ENCODE results near the gene ERF. TPM values are rescaled to one million over a fixed set of nuclear protein-coding genes. Genes with fewer than 3 reads are reported as not detected.

ERF gene
- total RNA-seq, 1 donor from 2014 or later, result 35.8 TPM

DNA sequence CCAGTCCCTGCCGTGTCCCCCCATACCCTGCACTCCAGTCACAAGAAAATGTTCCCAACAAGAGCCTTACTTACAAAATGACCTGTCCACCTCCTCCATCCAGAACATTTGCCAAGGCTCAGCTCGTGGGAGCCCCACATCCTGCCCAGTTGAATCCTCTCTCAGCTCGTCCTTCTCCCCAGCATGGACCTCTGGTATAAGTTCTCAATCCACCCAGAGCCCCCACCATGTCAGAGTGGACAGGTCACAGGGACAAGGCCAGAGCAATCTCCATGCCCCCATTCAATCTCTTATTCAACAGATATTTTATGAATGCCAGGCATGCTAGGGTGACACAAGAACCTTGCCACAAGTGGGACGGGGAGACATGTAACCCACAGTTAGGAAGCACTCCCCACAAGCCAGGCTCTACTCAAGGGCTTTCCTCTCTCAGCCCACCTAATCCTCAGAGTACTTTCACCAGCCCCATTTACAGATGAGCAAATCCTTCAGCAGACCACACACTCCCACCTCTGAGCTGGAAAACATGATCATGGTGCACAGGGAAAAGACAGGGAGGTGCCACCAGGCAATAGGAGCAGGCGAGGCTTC is 52.5 kb downstream of the ERF start:
- H3K27ac ChIP-seq, result peak overlapping the region; percentile 82
- ATAC-seq (no peak), DNase-seq (no peak)
- TF ChIP-seq, protein P1, sequence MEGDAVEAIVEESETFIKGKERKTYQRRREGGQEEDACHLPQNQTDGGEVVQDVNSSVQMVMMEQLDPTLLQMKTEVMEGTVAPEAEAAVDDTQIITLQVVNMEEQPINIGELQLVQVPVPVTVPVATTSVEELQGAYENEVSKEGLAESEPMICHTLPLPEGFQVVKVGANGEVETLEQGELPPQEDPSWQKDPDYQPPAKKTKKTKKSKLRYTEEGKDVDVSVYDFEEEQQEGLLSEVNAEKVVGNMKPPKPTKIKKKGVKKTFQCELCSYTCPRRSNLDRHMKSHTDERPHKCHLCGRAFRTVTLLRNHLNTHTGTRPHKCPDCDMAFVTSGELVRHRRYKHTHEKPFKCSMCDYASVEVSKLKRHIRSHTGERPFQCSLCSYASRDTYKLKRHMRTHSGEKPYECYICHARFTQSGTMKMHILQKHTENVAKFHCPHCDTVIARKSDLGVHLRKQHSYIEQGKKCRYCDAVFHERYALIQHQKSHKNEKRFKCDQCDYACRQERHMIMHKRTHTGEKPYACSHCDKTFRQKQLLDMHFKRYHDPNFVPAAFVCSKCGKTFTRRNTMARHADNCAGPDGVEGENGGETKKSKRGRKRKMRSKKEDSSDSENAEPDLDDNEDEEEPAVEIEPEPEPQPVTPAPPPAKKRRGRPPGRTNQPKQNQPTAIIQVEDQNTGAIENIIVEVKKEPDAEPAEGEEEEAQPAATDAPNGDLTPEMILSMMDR (IDR thresholded peaks at IDR 0.05), result no peak
- H3K9me3 ChIP-seq, result no peaks in the 10 kb centered on the region
- H3K36me3 ChIP-seq, result peaks cover 94% of the 10 kb centered on the region
- no peak overlapping the region for H3K4me3 ChIP-seq
- H3K4me1 ChIP-seq, result peaks cover 73% of the 10 kb centered on the region
- no peaks in the 10 kb centered on the region for H3K27me3 ChIP-seq (ENCODE audit: low read depth)
- intact Hi-C loops (cut with DNase I), result no loop called here

DNA sequence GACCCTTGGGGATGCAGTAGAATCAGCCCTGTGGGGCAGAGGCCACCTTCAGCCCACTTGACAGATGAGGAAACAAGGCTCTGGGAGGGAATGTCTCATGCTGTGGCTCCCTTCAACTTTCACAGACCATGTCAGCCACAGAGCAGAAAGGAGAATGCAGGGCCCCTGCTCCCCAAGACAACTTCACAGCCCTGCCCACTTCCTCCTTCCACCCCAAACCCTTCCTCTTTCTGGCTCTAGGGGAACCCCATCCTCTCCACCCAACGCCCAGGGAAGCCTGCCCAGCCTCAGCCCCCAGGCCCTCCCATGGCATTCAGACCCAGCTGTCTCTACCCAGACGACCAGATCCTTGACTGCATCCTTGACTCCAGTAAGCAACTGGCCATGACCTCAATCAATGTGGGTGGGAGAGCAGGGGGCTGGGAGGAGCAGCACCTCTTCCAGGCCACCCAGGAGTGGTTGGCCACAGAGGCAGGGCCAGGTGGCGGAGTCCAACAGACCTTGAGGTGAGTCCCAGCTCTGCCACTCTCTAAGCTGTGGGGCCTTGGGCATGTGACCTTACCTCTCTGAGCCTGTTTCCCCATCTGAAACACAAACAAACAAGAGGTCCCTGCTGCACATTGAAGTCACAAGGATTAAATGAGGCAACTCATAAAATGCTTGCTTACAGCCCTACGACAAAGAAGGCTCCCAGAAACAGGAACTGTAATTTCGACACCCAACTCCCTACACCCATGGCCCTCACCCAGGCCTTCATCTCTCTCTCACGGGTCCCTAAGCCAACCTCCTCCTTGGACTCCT is 53.2 kb downstream of the ERF start:
- H3K27ac ChIP-seq, result peak overlapping the region; percentile 82
- intact Hi-C loops (cut with DNase I), result no loop called here
- ATAC-seq, result peak; percentile 76 to 81

DNA sequence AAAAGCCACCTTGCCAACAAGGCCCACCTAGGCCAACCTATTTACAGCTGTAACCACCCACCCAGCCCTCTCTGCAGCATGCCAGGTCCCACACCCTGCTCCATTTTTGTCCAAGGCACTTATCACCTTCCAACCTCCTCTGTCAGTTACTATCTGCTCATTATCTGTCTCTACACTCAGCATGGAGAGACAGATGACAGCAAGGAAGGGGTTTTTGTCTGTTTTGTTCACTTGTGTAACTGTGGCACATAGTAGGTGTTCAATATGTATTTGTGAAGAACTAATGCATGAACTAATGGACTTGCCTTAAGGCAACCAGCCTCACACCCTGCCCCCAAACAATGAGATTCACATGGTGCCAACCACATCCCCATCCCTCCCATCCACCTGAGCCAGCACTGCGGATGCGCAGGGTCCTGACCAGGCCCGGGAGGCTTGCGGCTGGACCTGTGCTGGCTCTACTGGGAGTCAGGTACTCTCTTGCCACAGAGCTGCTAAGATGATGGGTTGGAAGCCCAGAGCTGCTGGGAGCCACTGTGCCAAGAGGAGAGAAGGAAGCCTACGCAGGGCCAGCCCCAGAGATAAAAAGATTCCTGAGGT is 54.7 kb downstream of the ERF start:
- Histone ChIP-seq H3K36me3 (peaks cover 81% of the 10 kb centered on the region), H3K4me1 (peaks cover 69% of the 10 kb centered on the region)

More for the DNA sequence above, 53.2 kb downstream of the ERF start:
- Histone ChIP-seq H3K4me1 (peaks cover 72% of the 10 kb centered on the region), H3K4me3 (peak overlapping the region; percentile 25), H3K27me3 (ENCODE audit: low read depth) (no peaks in the 10 kb centered on the region), H3K9me3 (no peaks in the 10 kb centered on the region), H3K36me3 (peaks cover 93% of the 10 kb centered on the region)
- TF ChIP-seq, protein P1 (IDR thresholded peaks at IDR 0.05), result no peak
- DNase-seq, result peak; percentile 79

DNA sequence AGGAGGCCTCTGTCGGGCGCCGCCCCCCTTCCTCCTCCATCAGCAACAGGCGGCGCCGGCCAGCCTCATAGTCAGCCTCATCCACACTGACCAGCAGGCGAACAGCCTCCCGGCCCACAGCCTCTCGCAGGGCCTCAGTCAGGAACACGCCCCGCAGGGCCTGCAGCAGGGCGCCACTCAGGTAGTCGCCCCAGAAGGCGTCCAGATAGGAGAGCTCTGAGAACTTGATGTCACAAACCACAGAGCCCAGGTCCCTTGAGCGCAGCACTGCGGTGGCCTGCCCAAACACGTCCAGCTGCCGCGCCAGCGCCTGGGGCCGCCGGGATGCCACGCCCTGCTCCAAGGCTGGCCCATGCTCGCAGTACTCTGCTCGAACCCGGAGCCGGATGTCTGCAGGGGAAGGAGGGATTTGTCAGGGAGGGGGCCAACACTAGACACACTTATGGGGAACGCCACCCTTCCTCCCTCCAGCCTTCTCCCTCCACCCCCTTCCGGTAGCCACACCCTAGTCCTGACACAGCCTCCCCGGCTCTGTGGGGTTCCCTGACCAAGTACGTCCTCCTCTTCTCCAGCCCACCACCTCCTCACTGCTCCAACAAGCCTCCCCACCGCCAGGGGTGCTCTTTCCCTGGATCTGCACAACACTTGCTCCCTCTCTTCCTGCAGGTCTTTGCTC is 55.4 kb downstream of the ERF start:
- ATAC-seq (peak; percentile 58 to 71), DNase-seq (peak; percentile 83)
- H3K36me3 ChIP-seq, result peaks cover 74% of the 10 kb centered on the region
- H3K4me3 ChIP-seq, result peak overlapping the region; percentile 35
- TF ChIP-seq, protein P1 (IDR thresholded peaks at IDR 0.05), result no peak
- H3K9me3 ChIP-seq, result no peaks in the 10 kb centered on the region
- peak overlapping the region; percentile 82 for H3K27ac ChIP-seq
- no peaks in the 10 kb centered on the region for H3K27me3 ChIP-seq (ENCODE audit: low read depth)
- H3K4me1 ChIP-seq, result peaks cover 69% of the 10 kb centered on the region
- intact Hi-C loops (cut with DNase I), result no loop called here

More for the DNA sequence above, 54.7 kb downstream of the ERF start:
- no peaks in the 10 kb centered on the region for H3K9me3 ChIP-seq
- no peaks in the 10 kb centered on the region for H3K27me3 ChIP-seq (ENCODE audit: low read depth)
- no peak overlapping the region for H3K4me3 ChIP-seq
- intact Hi-C loops (cut with DNase I), result no loop called here
- DNase-seq (no peak), ATAC-seq (no peak)
- H3K27ac ChIP-seq, result peak overlapping the region; percentile 82
- TF ChIP-seq, protein P1 (IDR thresholded peaks at IDR 0.05), result no peak

DNA sequence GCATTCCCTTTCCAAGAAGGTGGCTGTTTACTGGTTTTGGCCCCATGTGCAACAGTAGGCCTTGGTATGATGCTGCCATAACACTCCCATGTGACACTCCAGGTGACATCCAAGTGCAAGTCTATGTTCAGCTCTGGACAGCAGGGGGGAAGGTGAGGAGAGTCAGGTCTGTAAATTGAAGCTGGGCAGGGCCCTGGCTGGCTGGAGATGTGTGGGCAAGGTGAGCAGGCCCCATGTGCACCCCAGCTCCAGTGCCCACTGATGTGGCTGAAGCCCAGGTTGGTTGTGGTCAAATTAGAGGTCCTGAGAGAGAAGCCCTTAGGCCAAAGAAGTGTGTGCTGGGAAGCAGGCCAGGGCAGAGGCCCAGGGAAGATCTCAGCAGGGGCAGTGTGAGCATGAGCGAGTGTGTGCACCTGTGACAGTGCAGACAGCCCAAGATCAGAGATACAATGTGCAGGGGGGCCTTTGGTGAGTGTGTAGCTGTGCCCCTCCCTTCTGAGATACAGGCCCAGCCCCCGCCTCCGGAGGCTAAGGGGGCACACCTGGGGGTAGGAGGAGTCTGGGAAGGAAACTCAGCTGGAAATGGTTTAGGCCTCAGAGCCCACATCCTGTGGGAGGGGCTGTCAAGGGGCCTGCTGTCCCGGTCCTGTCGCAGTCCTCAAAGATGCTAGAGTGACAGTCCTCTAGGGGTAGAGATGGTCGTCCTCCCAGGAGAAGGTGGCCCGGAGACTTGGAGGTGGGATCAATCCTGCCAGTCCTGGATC is 56.1 kb downstream of the ERF start:
- ATAC-seq, result peak; percentile 29 to 37
- TF ChIP-seq, protein P1 (IDR thresholded peaks at IDR 0.05), result no peak
- Histone ChIP-seq H3K27ac (peak overlapping the region; percentile 82), H3K4me1 (peaks cover 67% of the 10 kb centered on the region), H3K9me3 (no peaks in the 10 kb centered on the region), H3K27me3 (ENCODE audit: low read depth) (no peaks in the 10 kb centered on the region), H3K4me3 (peak overlapping the region; percentile 35), H3K36me3 (peaks cover 67% of the 10 kb centered on the region)
- DNase-seq, result no peak
- intact Hi-C loops (cut with DNase I), result no loop called here
